Psoas muscle (tissue), 8 donors: Measurements from ENCODE around the gene NFATC1. TPM values are rescaled to one million over a fixed set of nuclear protein-coding genes. Genes with fewer than 3 reads are reported as not detected.
"Not testable (repeated sequence)": the region's sequence is repeated elsewhere in the genome, so short reads cannot be mapped to it uniquely, and the experiment has no call there.

ENCODE experiments used
- ATAC-seq, 4 donors: fragments of 200-7000 bp; cut with Tn5 transposase; one replicate each; pipeline ENCODE4 v1.9.1; 2020; ENCODE audit warnings: moderate library complexity in 3 of 4, mild to moderate bottlenecking in 2 of 4
- DNase-seq, 2 donors: peaks; one replicate each; pipeline ENCODE4 v3.0.0-alpha.2; 2020
- H3K27ac ChIP-seq: fragments of 200-600 bp; one replicate; pipeline ENCODE4 v1.8.0; 2022
- H3K27me3 ChIP-seq, 3 donors: fragments of 200-600 bp in 1 of 3; one replicate each; pipeline versions ENCODE4 v1.6.1 to v1.8.0; 2013 to 2022; ENCODE audit warnings: low read length in 2 of 3, mild to moderate bottlenecking in 2 of 3, moderate library complexity in 1 of 3; ENCODE audit not compliant: insufficient read depth in 3 of 3
- H3K36me3 ChIP-seq, 2 donors: fragments of 200-600 bp in 1 of 2; one replicate each; pipeline versions ENCODE4 v1.6.1 to v1.8.0; 2013 to 2022; ENCODE audit warnings: low read depth in 1 of 2, mild to moderate bottlenecking in 1 of 2, moderate library complexity in 1 of 2; ENCODE audit not compliant: insufficient read depth in 1 of 2
- H3K4me1 ChIP-seq: fragments of 200-600 bp; one replicate; pipeline ENCODE4 v1.8.0; 2022
- H3K4me3 ChIP-seq: fragments of 200-600 bp; one replicate; pipeline ENCODE4 v1.8.0; 2022; ENCODE audit warnings: mild to moderate bottlenecking
- H3K9me3 ChIP-seq: fragments of 200-600 bp; one replicate; pipeline ENCODE4 v1.8.0; 2022
- CTCF ChIP-seq: fragments of 200-600 bp; IDR thresholded peaks from one replicate; pipeline ENCODE4 v1.8.0; 2022; ENCODE audit warnings: antibody characterized with exemption
- WGBS, 3 donors: extraction: QIAGEN DNeasy Blood & Tissue Kit; methylation state at CpG; one replicate each; pipeline versions ENCODE4 v1.1.6 to v1.1.7; 2013; 5-methylcytosine and 5-hydroxymethylcytosine counted together
- intact Hi-C, 2 donors: fragments of 100-400 bp; cut with DNase I; formaldehyde crosslinking; loops; one replicate each; pipeline versions ENCODE4 v1.11.0 to v1.14.2; 2022
- polyA plus RNA-seq, 3 donors: library from polyadenylated mRNA; stranded (reverse); fragments of 200-250 nt; gene quantifications; one replicate each; pipeline ENCODE4 v1.2.3, GENCODE V29; 2013
- total RNA-seq, 4 donors: library from RNA; stranded (reverse); fragmentation: NEBNext Ultra II Directional in 2 of 4; extraction: Animal tissue kit (Norgen Biotek cat#: 25700) in 2 of 4; gene quantifications; one replicate each; pipeline versions ENCODE4 v1.2.1 to v1.2.4, GENCODE V29; 2021 to 2023
- donor health status: healthy with polysubstance abuse.
- donor health status: DM: no; HTN: no; CAD: no; lungs with moderate emphysema.
- donor health status: Bipolar disorder and iron deficiency.
- donor health status: healthy.
- donor health status: DM: yes; HTN: yes; CAD: no.
- donor health status: DM: no; HTN: no; CAD: no.
- donor health status: DM: no; HTN: no; CAD: no.
- donor health status: DM: yes; HTN: yes; CAD: no.

Gene NFATC1
- total and polyA plus RNA-seq, 7 donors = 3.0 to 28.7 (median 21.0) TPM

- H3K36me3 ChIP-seq = peaks cover 0 to 33% of the 10 kb centered on the region in 2 donors
- TF ChIP-seq CTCF = no peak
- no peaks in the 10 kb centered on the region for H3K27me3 ChIP-seq
- H3K9me3 ChIP-seq = no peaks in the 10 kb centered on the region
- intact Hi-C loops = no loop called here
- 94 to 98% (median 97%) methylated on average over 2 of the region's 2 CpGs for WGBS, 3 donors
- no peak overlapping the region for H3K4me3 ChIP-seq
- DNase-seq (no peak), ATAC-seq (no peak)
- no peak overlapping the region for H3K27ac ChIP-seq
- H3K4me1 ChIP-seq = no peaks in the 10 kb centered on the region
Measured at GRCh38 chr18:79372991-79373390, 22.7 kb upstream of the NFATC1 start.

DNA sequence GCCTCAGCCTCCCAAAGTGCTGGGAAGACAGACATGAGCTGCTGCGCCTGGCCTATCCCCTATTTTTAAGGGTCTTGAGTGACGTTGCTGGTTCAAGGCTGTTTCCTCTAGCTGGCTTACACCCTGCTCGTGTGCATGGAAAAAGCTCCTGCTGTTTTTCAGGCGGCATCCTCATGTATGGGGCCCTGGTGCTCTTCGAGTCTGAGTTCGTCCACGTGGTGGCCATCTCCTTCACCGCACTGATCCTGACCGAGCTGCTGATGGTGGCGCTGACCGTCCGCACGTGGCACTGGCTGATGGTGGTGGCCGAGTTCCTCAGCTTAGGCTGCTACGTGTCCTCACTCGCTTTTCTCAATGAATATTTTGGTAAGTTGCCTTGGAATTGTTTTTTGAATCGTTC is 22.0 kb upstream of the NFATC1 start:
- no peak for TF ChIP-seq CTCF
- DNase-seq = no peak
- Histone ChIP-seq H3K4me3 (no peak overlapping the region), H3K4me1 (no peaks in the 10 kb centered on the region), H3K36me3 (peaks cover 0 to 36% of the 10 kb centered on the region in 2 donors), H3K27ac (no peak overlapping the region), H3K27me3 (no peaks in the 10 kb centered on the region), H3K9me3 (no peaks in the 10 kb centered on the region)
- intact Hi-C loops = no loop called here
- ATAC-seq = no peak
- 93 to 97% (median 94%) methylated on average over 17 of the region's 17 CpGs for WGBS, 3 donors

- Histone ChIP-seq H3K27me3 (no peaks in the 10 kb centered on the region), H3K4me1 (peaks cover 3% of the 10 kb centered on the region), H3K27ac (no peak overlapping the region), H3K4me3 (no peak overlapping the region), H3K9me3 (no peaks in the 10 kb centered on the region), H3K36me3 (peaks cover 0 to 36% of the 10 kb centered on the region in 2 donors)
- no peak for DNase-seq
- TF ChIP-seq CTCF = no peak
- intact Hi-C loops = no loop called here
- ATAC-seq = no peak
- 89 to 94% (median 92%) methylated on average over 22 to 24 of the region's 32 CpGs for WGBS, 3 donors
Measured at GRCh38 chr18:79374408-79375171, 21.1 kb upstream of the NFATC1 start.

- DNase-seq (no peak), ATAC-seq (no peak)
- peaks cover 0 to 31% of the 10 kb centered on the region in 2 donors for H3K36me3 ChIP-seq
- no peak overlapping the region for H3K27ac ChIP-seq
- peaks cover 3% of the 10 kb centered on the region for H3K4me1 ChIP-seq
- 89 to 94% (median 91%) methylated on average over 10 of the region's 10 CpGs for WGBS, 3 donors
- H3K9me3 ChIP-seq = no peaks in the 10 kb centered on the region
- no peak for TF ChIP-seq CTCF
- no peak overlapping the region for H3K4me3 ChIP-seq
- H3K27me3 ChIP-seq = no peaks in the 10 kb centered on the region
- intact Hi-C loops = no loop called here
Measured at GRCh38 chr18:79375441-79376154, 20.1 kb upstream of the NFATC1 start.

DNA sequence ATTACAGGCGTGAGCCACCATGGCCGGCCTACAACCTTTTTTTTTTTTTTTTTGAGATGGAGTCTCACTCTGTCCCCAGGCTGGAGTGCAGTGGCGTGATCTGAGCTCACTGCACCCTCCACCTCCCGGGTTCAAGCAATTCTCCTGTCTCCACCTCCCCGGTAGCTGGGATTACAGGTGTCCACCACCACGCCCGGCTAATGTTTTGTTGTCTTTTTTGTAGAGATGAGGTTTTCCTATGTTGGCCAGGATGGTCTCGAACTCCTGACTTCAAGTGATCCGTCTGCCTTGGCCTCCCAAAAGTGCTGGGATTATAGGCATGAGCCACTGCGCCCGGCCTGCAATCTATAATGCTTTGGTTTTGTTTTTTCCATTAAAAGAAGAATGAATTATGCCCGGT is 19.1 kb upstream of the NFATC1 start:
- WGBS, 3 donors = 86 to 95% (median 92%) methylated on average over 12 of the region's 12 CpGs
- DNase-seq, ATAC-seq, H3K9me3 ChIP-seq, H3K27ac ChIP-seq, intact Hi-C loops, H3K4me1 ChIP-seq, H3K4me3 ChIP-seq, H3K27me3 ChIP-seq: not testable (repeated sequence)
- peaks cover 0 to 26% of the 10 kb centered on the region in 2 donors for H3K36me3 ChIP-seq
